GM19467 (cell line): Measurements from ENCODE around the gene PDLIM4.

Source experiments
- ATAC-seq: cut with Tn5 transposase; IDR thresholded peaks from one replicate; pipeline ENCODE4 v1.9.1; 2021; ENCODE audit warnings: mild to moderate bottlenecking, moderate library complexity; ENCODE audit not compliant: unreplicated experiment

PDLIM4 gene

GRCh38 chr5:132266031-132266835 lies 8.7 kb downstream of the PDLIM4 start:
- no peak for ATAC-seq

- ATAC-seq: no peak
Observed at GRCh38 chr5:132266836-132267160, 9.3 kb downstream of the PDLIM4 start.

GRCh38 chr5:132267166-132267739 lies 9.8 kb downstream of the PDLIM4 start:
- no peak for ATAC-seq

GRCh38 chr5:132267931-132268768 lies 10.7 kb downstream of the PDLIM4 start:
- ATAC-seq: peak; percentile 17

- ATAC-seq: peak; percentile 63
Observed at GRCh38 chr5:132268769-132269551, 11.5 kb downstream of the PDLIM4 start.

GRCh38 chr5:132269635-132270334 lies 12.3 kb downstream of the PDLIM4 start:
- no peak for ATAC-seq

GRCh38 chr5:132270335-132270665 lies 12.8 kb downstream of the PDLIM4 start:
- ATAC-seq: no peak

GRCh38 chr5:132270706-132271105 lies 13.2 kb downstream of the PDLIM4 start:
- ATAC-seq: no peak

GRCh38 chr5:132271251-132272246 lies 14.1 kb downstream of the PDLIM4 start:
- ATAC-seq: no peak

- no peak for ATAC-seq
Observed at GRCh38 chr5:132272311-132273210, 15.1 kb downstream of the PDLIM4 start.

GRCh38 chr5:132273631-132274030 lies 16.1 kb downstream of the PDLIM4 start:
- no peak for ATAC-seq

- ATAC-seq: no peak
Observed at GRCh38 chr5:132274050-132274792, 16.7 kb downstream of the PDLIM4 start.

- no peak for ATAC-seq
Observed at GRCh38 chr5:132275367-132276220, 18.1 kb downstream of the PDLIM4 start.

- no peak for ATAC-seq
Observed at GRCh38 chr5:132277256-132277655, 19.8 kb downstream of the PDLIM4 start.

GRCh38 chr5:132277971-132278853 lies 20.7 kb downstream of the PDLIM4 start:
- no peak for ATAC-seq

- no peak for ATAC-seq
Observed at GRCh38 chr5:132279801-132280200, 22.3 kb downstream of the PDLIM4 start.
